Raji (cell line): ENCODE data around the gene GPATCH1.

Experiments
- POLR2A ChIP-seq: IDR thresholded peaks from 2 replicates; pipeline ENCODE4 v1.6.1; 2011; ENCODE audit warnings: low read depth, low read length, control low read depth; ENCODE audit not compliant: insufficient read depth

Gene GPATCH1

GRCh38 chr19:33168528-33168927 is 87.5 kb downstream of the GPATCH1 start:
- TF ChIP-seq POLR2A = no peak

- TF ChIP-seq POLR2A = no peak
These were observed 90.3 kb downstream of the GPATCH1 start for GRCh38 chr19:33171222-33171795.

- TF ChIP-seq POLR2A = no peak
These were observed 91.0 kb downstream of the GPATCH1 start for GRCh38 chr19:33171916-33172359.

GRCh38 chr19:33174186-33174585 is 93.2 kb downstream of the GPATCH1 start:
- no peak for TF ChIP-seq POLR2A

DNA sequence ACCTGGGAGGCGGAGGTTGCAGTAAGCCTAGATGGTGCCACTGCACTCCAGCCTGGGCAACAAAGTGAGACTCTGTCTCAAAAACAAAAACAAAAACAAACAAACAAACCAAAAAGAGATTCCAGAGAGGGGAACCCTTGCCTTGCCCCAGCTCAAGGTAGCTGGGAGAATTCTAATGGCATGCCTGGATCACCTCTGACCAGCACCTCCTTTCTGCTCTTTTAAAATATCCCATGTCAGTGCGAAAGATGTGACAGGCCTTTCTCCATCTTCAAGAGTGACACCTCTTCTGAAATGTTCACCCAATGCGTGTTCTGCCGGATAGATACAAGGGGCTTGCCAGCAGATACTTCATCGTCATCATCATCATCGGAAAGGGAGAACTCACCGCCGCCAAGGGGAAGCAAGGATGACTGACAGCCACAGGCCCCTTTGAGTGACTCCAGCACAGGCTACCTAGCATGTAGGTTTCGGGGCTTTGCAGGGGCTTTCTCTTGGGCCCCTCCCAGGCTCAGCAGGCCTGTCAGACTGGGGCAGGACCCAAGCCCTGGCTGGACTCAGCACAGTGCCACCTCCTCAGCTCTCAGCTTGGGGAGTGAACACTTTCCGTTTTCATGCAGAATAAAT is 94.3 kb downstream of the GPATCH1 start:
- TF ChIP-seq POLR2A = 0 out of 2 replicates have a peak, but pooled peaks have one; percentile 14

- TF ChIP-seq POLR2A = no peak
These were observed 95.1 kb downstream of the GPATCH1 start for GRCh38 chr19:33175886-33176669.

DNA sequence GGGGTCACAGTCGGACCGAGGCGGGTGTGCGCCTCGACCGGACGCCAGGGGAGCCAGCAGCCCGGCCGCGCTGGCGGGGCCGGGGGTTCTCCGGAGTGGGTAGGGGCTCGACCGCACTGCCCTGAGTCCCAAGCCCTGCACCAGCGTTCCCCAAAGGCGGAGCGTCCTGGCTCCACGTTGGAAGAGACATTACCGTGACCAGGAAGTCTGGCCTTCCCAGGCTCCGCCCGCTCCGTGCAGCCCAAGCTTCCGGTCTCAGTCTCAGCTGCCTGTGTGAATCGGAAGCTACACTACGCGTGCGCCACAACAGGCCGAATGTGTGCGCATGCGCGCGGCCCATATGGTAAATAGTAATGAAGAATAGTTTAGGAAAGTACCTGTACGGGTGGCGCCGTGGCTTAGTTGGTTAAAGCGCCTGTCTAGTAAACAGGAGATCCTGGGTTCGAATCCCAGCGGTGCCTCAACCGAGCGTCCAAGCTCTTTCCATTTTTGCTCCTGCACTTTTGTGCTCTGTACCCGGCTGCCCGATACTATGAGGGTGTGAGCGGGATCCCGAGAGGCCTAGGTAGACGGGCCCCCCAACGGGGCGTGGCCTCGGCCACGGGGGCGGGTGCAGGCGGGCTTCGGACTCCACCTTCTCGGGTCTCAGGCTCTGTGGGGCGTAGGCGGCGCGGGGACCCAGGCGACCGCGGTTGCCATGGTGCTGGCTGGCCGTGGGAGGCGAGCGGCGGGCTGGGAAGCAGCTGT is 95.9 kb downstream of the GPATCH1 start:
- peak; percentile 99 for TF ChIP-seq POLR2A

GRCh38 chr19:33177417-33177979 is 96.5 kb downstream of the GPATCH1 start:
- no peak for TF ChIP-seq POLR2A
